ENCODE data around the gene MRGPRE.

- no peak for TF ChIP-seq POLR2A (IDR thresholded peaks at IDR 0.05)
- no peak for TF ChIP-seq CTCF (IDR thresholded peaks at IDR 0.05)
- TF ChIP-seq POLR2AphosphoS5 (IDR thresholded peaks at IDR 0.05): no peak
These were observed 14.3 kb downstream of the MRGPRE start for GRCh38 chr11:3217818-3218482.

Measured in upper lobe of left lung (tissue), 4 donors.